Left lung (tissue), 10 donors: Measurements from ENCODE around the gene LAMC3. TPM values are rescaled to one million over a fixed set of nuclear protein-coding genes. Genes with fewer than 3 reads are reported as not detected.

Experiments used
- ATAC-seq: fragments of 200-7000 bp; cut with Tn5 transposase; one replicate; pipeline ENCODE4 v1.9.1; 2020; ENCODE audit warnings: moderate library complexity
- DNase-seq, 4 donors: peaks; one replicate each; pipeline ENCODE4 v3.0.0-alpha.2; 2013 to 2020
- H3K27ac ChIP-seq, 2 donors: fragments of 200-600 bp; sonication (generic) in 1 of 2; one replicate each; pipeline versions ENCODE4 v1.5.0 to v1.8.0; 2020 to 2021
- H3K27me3 ChIP-seq, 2 donors: fragments of 200-600 bp; sonication (generic) in 1 of 2; one replicate each; pipeline versions ENCODE4 v1.5.0 to v1.8.0; 2020 to 2021
- H3K36me3 ChIP-seq, 2 donors: fragments of 200-600 bp; sonication (generic) in 1 of 2; one replicate each; pipeline versions ENCODE4 v1.5.0 to v1.8.0; 2020 to 2021
- H3K4me1 ChIP-seq, 2 donors: fragments of 200-600 bp; one replicate each; pipeline ENCODE4 v1.8.0; 2021
- H3K4me3 ChIP-seq, 2 donors: fragments of 200-600 bp; sonication (generic) in 1 of 2; one replicate each; pipeline versions ENCODE4 v1.5.0 to v1.8.0; 2020 to 2021; ENCODE audit warnings: mild to moderate bottlenecking in 1 of 2
- H3K9me3 ChIP-seq, 2 donors: fragments of 200-600 bp; sonication (generic) in 1 of 2; one replicate each; pipeline versions ENCODE4 v1.5.0 to v1.8.0; 2020 to 2021
- CTCF ChIP-seq, 2 donors: fragments of 200-600 bp; sonication (generic) in 1 of 2; IDR thresholded peaks; one replicate each; pipeline versions ENCODE4 v1.5.0 to v1.8.0; 2021; ENCODE audit warnings: antibody characterized with exemption in 2 of 2
- intact Hi-C, 2 donors: fragments of 100-400 bp; cut with DNase I; formaldehyde crosslinking; loops; one replicate each; pipeline versions ENCODE4 v1.11.2 to v1.14.2; 2022
- polyA plus RNA-seq, 6 donors: library from polyadenylated mRNA; unstranded; fragments of 120-200 nt; gene quantifications; one replicate each; pipeline ENCODE4 v1.2.1, GENCODE V29; 2013; ENCODE audit not compliant: insufficient read length in 6 of 6
- total RNA-seq, 2 donors: library from RNA; stranded (reverse); fragmentation: NEBNext Ultra II Directional; extraction: Animal tissue kit (Norgen Biotek cat#: 25700); gene quantifications; one replicate each; pipeline ENCODE4 v1.2.1, GENCODE V29; 2021
- donor health status: DM: no; HTN: yes; CAD: no.
- donor health status: DM: no; HTN: no; CAD: no.

LAMC3 gene
- total and polyA plus RNA-seq, 8 donors: 9.2 to 25.5 (median 14.3) TPM

GRCh38 chr9:131072107-131072870 lies 63.3 kb downstream of the LAMC3 start:
- no peaks in the 10 kb centered on the region for H3K9me3 ChIP-seq
- H3K4me3 ChIP-seq: no peak overlapping the region
- no peak overlapping the region for H3K27ac ChIP-seq
- DNase-seq (no peak), ATAC-seq (no peak)
- H3K36me3 ChIP-seq: no peaks in the 10 kb centered on the region
- peaks cover 0 to 15% of the 10 kb centered on the region in 2 donors for H3K27me3 ChIP-seq
- intact Hi-C loops: no loop called here
- no peaks in the 10 kb centered on the region for H3K4me1 ChIP-seq
- no peak for TF ChIP-seq CTCF (IDR thresholded peaks at IDR 0.05)

DNA sequence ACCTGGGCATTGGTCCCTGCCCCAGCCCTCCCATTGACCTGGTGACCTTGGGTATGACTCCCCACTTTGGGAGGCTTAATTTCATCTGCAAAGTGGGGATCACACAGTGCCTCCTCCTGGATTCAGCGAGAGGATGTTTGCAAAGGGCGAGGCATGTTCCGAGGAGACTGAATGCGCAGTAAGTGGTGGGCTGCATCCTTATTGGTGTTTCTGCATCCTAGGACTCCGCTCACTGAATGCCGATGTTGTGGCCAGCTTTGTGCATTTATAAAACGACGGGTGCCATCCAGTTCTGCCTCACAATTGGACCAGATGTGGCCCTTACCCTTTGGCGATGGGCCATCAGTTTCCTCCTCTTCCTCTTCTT lies 63.9 kb downstream of the LAMC3 start:
- ATAC-seq (no peak), DNase-seq (no peak)
- intact Hi-C loops: no loop called here
- H3K36me3 ChIP-seq: no peaks in the 10 kb centered on the region
- H3K4me3 ChIP-seq: no peak overlapping the region
- no peaks in the 10 kb centered on the region for H3K9me3 ChIP-seq
- no peaks in the 10 kb centered on the region for H3K4me1 ChIP-seq
- H3K27ac ChIP-seq: no peak overlapping the region
- H3K27me3 ChIP-seq: peaks cover 0 to 15% of the 10 kb centered on the region in 2 donors
- no peak for TF ChIP-seq CTCF (IDR thresholded peaks at IDR 0.05)

DNA sequence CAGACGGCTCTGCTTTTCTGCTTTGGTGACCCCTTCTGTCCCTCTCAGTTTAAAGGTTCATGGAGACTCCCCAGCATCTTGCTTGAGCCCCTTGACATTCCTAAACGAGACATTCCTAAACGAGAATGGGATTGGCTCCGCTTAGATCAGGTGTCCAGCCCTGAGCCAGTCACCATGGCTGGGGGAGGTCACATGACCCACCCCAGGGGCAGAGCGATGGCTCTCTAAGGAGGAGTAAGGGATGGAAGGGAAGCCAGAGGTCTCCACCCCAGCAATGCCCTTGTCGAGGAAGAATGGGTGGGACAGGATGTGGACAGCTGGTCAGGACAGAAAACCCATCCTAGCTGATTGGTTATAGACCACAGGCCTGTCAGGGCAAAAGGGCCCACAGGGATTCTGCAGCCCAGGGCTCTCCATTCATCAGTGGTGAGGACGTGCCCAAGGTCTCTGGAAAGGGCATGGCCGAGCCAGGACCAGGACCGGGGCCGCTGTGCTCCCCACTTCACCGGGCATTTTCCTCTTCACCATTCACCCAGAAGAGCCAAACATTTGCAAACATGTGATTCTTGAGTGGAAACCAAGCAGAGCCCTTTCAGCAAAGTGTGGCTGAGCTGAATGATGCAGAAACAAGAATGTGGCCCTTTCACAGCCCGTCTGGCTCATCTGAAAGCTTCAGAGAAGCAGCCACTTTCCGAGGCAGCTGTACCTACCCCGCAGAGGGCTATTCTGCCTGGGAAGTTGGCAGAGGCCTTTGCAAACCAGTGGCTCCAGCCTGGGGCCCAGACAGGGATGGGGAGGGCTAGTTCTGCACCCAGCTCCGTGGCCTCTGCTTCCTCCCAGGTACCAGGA lies 67.6 kb downstream of the LAMC3 start:
- no peak overlapping the region for H3K4me3 ChIP-seq
- intact Hi-C loops: no loop called here
- DNase-seq (no peak), ATAC-seq (no peak)
- no peak for TF ChIP-seq CTCF (IDR thresholded peaks at IDR 0.05)
- H3K27me3 ChIP-seq: peaks cover 0 to 9% of the 10 kb centered on the region in 2 donors
- no peak overlapping the region for H3K27ac ChIP-seq
- H3K9me3 ChIP-seq: no peaks in the 10 kb centered on the region
- H3K4me1 ChIP-seq: no peaks in the 10 kb centered on the region
- H3K36me3 ChIP-seq: no peaks in the 10 kb centered on the region

- no peak for TF ChIP-seq CTCF (IDR thresholded peaks at IDR 0.05)
- DNase-seq (no peak), ATAC-seq (no peak)
- no peaks in the 10 kb centered on the region for H3K27me3 ChIP-seq
- H3K4me3 ChIP-seq: no peak overlapping the region
- H3K9me3 ChIP-seq: no peaks in the 10 kb centered on the region
- H3K36me3 ChIP-seq: no peaks in the 10 kb centered on the region
- no peaks in the 10 kb centered on the region for H3K4me1 ChIP-seq
- intact Hi-C loops: no loop called here
- no peak overlapping the region for H3K27ac ChIP-seq
Measured at GRCh38 chr9:131078427-131079366, 69.7 kb downstream of the LAMC3 start.
